DMS53 (cell line): Measurements from ENCODE around the gene COQ10B.
"Not testable (repeated sequence)": the region's sequence is repeated elsewhere in the genome, so short reads cannot be mapped to it uniquely, and the experiment has no call there.

Experiments used
- DNase-seq: peaks from one replicate; lab custom pipeline; 2025; lab: John Stamatoyannopoulos, UW

Gene COQ10B

GRCh38 chr2:197450935-197451358, 2.4 kb upstream of the COQ10B start:
- DNase-seq = peak; percentile 45

GRCh38 chr2:197452754-197453122, 614 bp upstream of the COQ10B start:
- no peak for DNase-seq

GRCh38 chr2:197453914-197454398, 604 bp downstream of the COQ10B start:
- DNase-seq = no peak

- no peak for DNase-seq
Observed at GRCh38 chr2:197454923-197455322, 1.6 kb downstream of the COQ10B start.

GRCh38 chr2:197455428-197455827, 2.1 kb downstream of the COQ10B start:
- DNase-seq = no peak

GRCh38 chr2:197460649-197461048, 7.3 kb downstream of the COQ10B start:
- DNase-seq = peak; percentile 35

GRCh38 chr2:197461057-197461456, 7.7 kb downstream of the COQ10B start:
- DNase-seq = no peak

- DNase-seq = no peak
Observed at GRCh38 chr2:197464175-197464574, 10.8 kb downstream of the COQ10B start.

- no peak for DNase-seq
Observed at GRCh38 chr2:197472166-197472565, 18.8 kb downstream of the COQ10B start.

- DNase-seq = no peak
Observed at GRCh38 chr2:197477797-197478196, 24.4 kb downstream of the COQ10B start.

GRCh38 chr2:197480165-197481036, 27.0 kb downstream of the COQ10B start:
- no peak for DNase-seq

GRCh38 chr2:197484248-197484647, 30.9 kb downstream of the COQ10B start:
- not testable (repeated sequence) for DNase-seq

- DNase-seq = peak; percentile 10
Observed at GRCh38 chr2:197486175-197486574, 32.8 kb downstream of the COQ10B start.

GRCh38 chr2:197487385-197487784, 34.0 kb downstream of the COQ10B start:
- DNase-seq = no peak

GRCh38 chr2:197495433-197496134, 42.2 kb downstream of the COQ10B start:
- no peak for DNase-seq

- DNase-seq = no peak
Observed at GRCh38 chr2:197496695-197497094, 43.3 kb downstream of the COQ10B start.

GRCh38 chr2:197497326-197497725, 44.0 kb downstream of the COQ10B start:
- DNase-seq = no peak

GRCh38 chr2:197498235-197498936, 45.0 kb downstream of the COQ10B start:
- no peak for DNase-seq

GRCh38 chr2:197498937-197499593, 45.7 kb downstream of the COQ10B start:
- peak; percentile 82 for DNase-seq

- DNase-seq = peak; percentile 100
Observed at GRCh38 chr2:197499594-197500502, 46.5 kb downstream of the COQ10B start, which contains the start of the genes HSPD1 and HSPE1. Gene HSPD1 (minus strand): TSS chr2:197499840. CDS start chr2:197498848, 992 bp downstream. Gene HSPE1 (plus strand): TSS chr2:197500379. CDS start chr2:197500437, 58 bp downstream.
